Natural killer cell (primary cell): ENCODE data around the gene CPNE4. TPM values are rescaled to one million over a fixed set of nuclear protein-coding genes. Genes with fewer than 3 reads are reported as not detected.

Source experiments
- ATAC-seq, 3 donors: fragments of 150-1000 bp in 2 of 3; fragments of 200-7000 bp in 1 of 3; cut with Tn5 transposase; 1 replicate in 1 of 3; 2 replicates in 2 of 3; pipeline ENCODE4 v1.10.0; 2021; ENCODE audit warnings: mild to moderate bottlenecking in 2 of 3, moderate library complexity in 2 of 3
- DNase-seq, 2 donors: peaks; one replicate each; pipeline versions ENCODE4 v3.0.0 to v3.0.0-alpha.2; 2013 to 2021; ENCODE audit warnings: mixed read lengths in 1 of 2
- H3K27ac ChIP-seq: one replicate; pipeline ENCODE4 v1.5.1; 2013; ENCODE audit warnings: mild to moderate bottlenecking, low read length
- H3K27me3 ChIP-seq: one replicate; pipeline ENCODE4 v1.6.1; 2013; ENCODE audit warnings: low read length; ENCODE audit not compliant: control insufficient read depth, insufficient read depth
- H3K36me3 ChIP-seq: one replicate; pipeline ENCODE4 v1.6.1; 2013; ENCODE audit warnings: low read length; ENCODE audit not compliant: control insufficient read depth, insufficient read depth
- H3K4me1 ChIP-seq: one replicate; pipeline ENCODE4 v1.6.1; 2013; ENCODE audit warnings: low read length; ENCODE audit not compliant: control insufficient read depth, insufficient read depth
- H3K4me3 ChIP-seq: one replicate; pipeline ENCODE4 v1.5.1; 2013; ENCODE audit warnings: low read length
- H3K9me3 ChIP-seq: one replicate; pipeline ENCODE4 v1.6.1; 2013; ENCODE audit warnings: low read length; ENCODE audit not compliant: control insufficient read depth, insufficient read depth
- H3K27ac Mint-ChIP-seq, 2 donors: one replicate each; pipeline ENCODE4 v1.8.0; 2022; ENCODE audit warnings: mild to moderate bottlenecking in 2 of 2, mixed read lengths in 2 of 2, moderate library complexity in 1 of 2
- H3K27me3 Mint-ChIP-seq, 2 donors: one replicate each; pipeline ENCODE4 v1.8.0; 2022; ENCODE audit warnings: low read depth in 2 of 2, mixed read lengths in 2 of 2
- H3K36me3 Mint-ChIP-seq: one replicate; pipeline ENCODE4 v1.8.0; 2022; ENCODE audit warnings: mixed read lengths
- H3K4me1 Mint-ChIP-seq, 2 donors: one replicate each; pipeline ENCODE4 v1.8.0; 2022; ENCODE audit warnings: mixed read lengths in 2 of 2
- H3K4me3 Mint-ChIP-seq: one replicate; pipeline ENCODE4 v1.8.0; 2022; ENCODE audit warnings: mild to moderate bottlenecking, moderate library complexity, mixed read lengths
- H3K9me3 Mint-ChIP-seq, 2 donors: one replicate each; pipeline ENCODE4 v1.8.0; 2022; ENCODE audit warnings: mixed read lengths in 2 of 2
- CTCF ChIP-seq: fragments of 200-600 bp; IDR thresholded peaks from one replicate; pipeline ENCODE4 v1.8.0; 2022; ENCODE audit warnings: antibody characterized with exemption
- whole genome bisulfite sequencing: methylation state at CpG from one replicate; pipeline ENCODE4 v1.1.7; 2013; ENCODE audit warnings: missing lambda C conversion rate; ENCODE audit not compliant: insufficient coverage; 5-methylcytosine and 5-hydroxymethylcytosine counted together
- intact Hi-C: fragments of 100-400 bp; cut with micrococcal nuclease; formaldehyde crosslinking; loops from one replicate; pipeline ENCODE4 v1.14.2; 2022
- total RNA-seq, 4 donors: library from RNA; stranded (reverse); fragments of 120-200 nt in 1 of 4; gene quantifications; one replicate each; pipeline versions ENCODE4 v1.2.3 to v1.2.4, GENCODE V29; 2013 to 2022

Gene CPNE4
- total RNA-seq, 3 donors from 2014 or later (not counting 1 experiment from before 2014, with no cell fraction given) = not detected

- H3K36me3 Mint-ChIP-seq = no peaks in the 10 kb centered on the region
- DNase-seq = no peak
- 83% methylated on average over 1 of the region's 1 CpG for WGBS
- H3K36me3 ChIP-seq = no peaks in the 10 kb centered on the region
- no peak overlapping the region for H3K4me3 Mint-ChIP-seq
- H3K4me3 ChIP-seq = no peak overlapping the region
- no peaks in the 10 kb centered on the region for H3K4me1 Mint-ChIP-seq
- no peaks in the 10 kb centered on the region for H3K27me3 ChIP-seq
- no peak overlapping the region for H3K27ac Mint-ChIP-seq
- no peak overlapping the region for H3K27ac ChIP-seq
- no peak for ATAC-seq
- TF ChIP-seq CTCF = no peak
- H3K27me3 Mint-ChIP-seq = peaks cover 3 to 17% of the 10 kb centered on the region in 2 donors
- intact Hi-C loops = no loop called here
- no peaks in the 10 kb centered on the region for H3K4me1 ChIP-seq
- H3K9me3 Mint-ChIP-seq = peaks cover 0 to 2% of the 10 kb centered on the region in 2 donors
- no peaks in the 10 kb centered on the region for H3K9me3 ChIP-seq
Observed at GRCh38 chr3:132003685-132004084, 31.1 kb downstream of the CPNE4 start.

- no peak overlapping the region for H3K4me3 ChIP-seq
- H3K27ac ChIP-seq = no peak overlapping the region
- H3K27ac Mint-ChIP-seq = no peak overlapping the region
- no peaks in the 10 kb centered on the region for H3K36me3 ChIP-seq
- peaks cover 3 to 17% of the 10 kb centered on the region in 2 donors for H3K27me3 Mint-ChIP-seq
- no peaks in the 10 kb centered on the region for H3K9me3 ChIP-seq
- intact Hi-C loops = no loop called here
- no peaks in the 10 kb centered on the region for H3K4me1 Mint-ChIP-seq
- WGBS = 98% methylated on average over 2 of the region's 2 CpGs
- H3K4me3 Mint-ChIP-seq = no peak overlapping the region
- no peak for ATAC-seq
- H3K27me3 ChIP-seq = no peaks in the 10 kb centered on the region
- no peak for DNase-seq
- H3K36me3 Mint-ChIP-seq = no peaks in the 10 kb centered on the region
- no peaks in the 10 kb centered on the region for H3K4me1 ChIP-seq
- H3K9me3 Mint-ChIP-seq = peaks cover 0 to 3% of the 10 kb centered on the region in 2 donors
- TF ChIP-seq CTCF = no peak
Observed at GRCh38 chr3:132001999-132002398, 32.8 kb downstream of the CPNE4 start.

- Mint-ChIP-seq H3K27ac (no peak overlapping the region), H3K4me3 (no peak overlapping the region), H3K27me3 (peaks cover 0 to 9% of the 10 kb centered on the region in 2 donors), H3K4me1 (no peaks in the 10 kb centered on the region), H3K9me3 (peaks cover 0 to 6% of the 10 kb centered on the region in 2 donors), H3K36me3 (no peaks in the 10 kb centered on the region)
- no peak for ATAC-seq
- no CpG with 5 or more reads among the region's 1 CpG for WGBS
- Histone ChIP-seq H3K9me3 (no peaks in the 10 kb centered on the region), H3K27me3 (no peaks in the 10 kb centered on the region), H3K36me3 (no peaks in the 10 kb centered on the region), H3K27ac (no peak overlapping the region), H3K4me3 (no peak overlapping the region), H3K4me1 (no peaks in the 10 kb centered on the region)
- intact Hi-C loops = no loop called here
- TF ChIP-seq CTCF = no peak
- DNase-seq = no peak
Observed at GRCh38 chr3:132001036-132001435, 33.8 kb downstream of the CPNE4 start.

GRCh38 chr3:131998027-131998426 lies 36.8 kb downstream of the CPNE4 start:
- Mint-ChIP-seq H3K27me3 (peaks cover 0 to 9% of the 10 kb centered on the region in 2 donors), H3K4me3 (no peak overlapping the region), H3K27ac (no peak overlapping the region), H3K9me3 (peaks cover 0 to 6% of the 10 kb centered on the region in 2 donors), H3K4me1 (no peaks in the 10 kb centered on the region), H3K36me3 (no peaks in the 10 kb centered on the region)
- H3K27me3 ChIP-seq = no peaks in the 10 kb centered on the region
- no peak for TF ChIP-seq CTCF
- H3K4me1 ChIP-seq = no peaks in the 10 kb centered on the region
- 33% methylated on average over 1 of the region's 1 CpG for WGBS
- H3K4me3 ChIP-seq = no peak overlapping the region
- no peak overlapping the region for H3K27ac ChIP-seq
- no peaks in the 10 kb centered on the region for H3K36me3 ChIP-seq
- intact Hi-C loops = no loop called here
- no peaks in the 10 kb centered on the region for H3K9me3 ChIP-seq
- ATAC-seq = no peak
- DNase-seq = no peak
